SK-N-SH (cell line): ENCODE results near the gene SLC4A2.

ENCODE experiments used
- CHD2 ChIP-seq: fragments of 150-350 bp; IDR thresholded peaks from 2 replicates; pipeline ENCODE4 v1.6.1; 2018; ENCODE audit warnings: low read length; ENCODE audit not compliant: partially characterized antibody
- CTCF ChIP-seq: fragments of 200-600 bp; sonication (generic); IDR thresholded peaks from 2 replicates; pipeline ENCODE4 v1.6.1; 2017; ENCODE audit warnings: antibody characterized with exemption, mild to moderate bottlenecking, moderate library complexity
- EZH2phosphoT487 ChIP-seq: fragments of 200-600 bp; sonication (generic); IDR thresholded peaks from 2 replicates; pipeline ENCODE4 v1.6.1; 2017; ENCODE audit warnings: low read depth, mixed run types, mild to moderate bottlenecking, antibody characterized with exemption, moderate library complexity, borderline replicate concordance
- FOSL2 ChIP-seq: IDR thresholded peaks from 2 replicates; pipeline ENCODE4 v1.4.0; 2012; ENCODE audit warnings: low read depth, mild to moderate bottlenecking, moderate library complexity, borderline replicate concordance
- GATA2 ChIP-seq: sonication (generic); formaldehyde crosslinking; IDR thresholded peaks from 2 replicates; pipeline ENCODE4 v1.5.0; 2020; ENCODE audit warnings: mild to moderate bottlenecking, missing genetic modification reagents
- MAX ChIP-seq: IDR thresholded peaks from 2 replicates; pipeline ENCODE4 v1.4.0; 2012; ENCODE audit warnings: low read depth
- POLR2AphosphoS5 ChIP-seq: IDR thresholded peaks from 2 replicates; pipeline ENCODE4 v1.6.1; 2012; ENCODE audit warnings: low read depth, low read length
- RAD21 ChIP-seq: IDR thresholded peaks from 2 replicates; pipeline ENCODE4 v1.6.1; 2012; ENCODE audit warnings: mild to moderate bottlenecking, low read length
- RFX5 ChIP-seq: IDR thresholded peaks from 2 replicates; pipeline ENCODE4 v1.6.1; 2012; ENCODE audit warnings: mild to moderate bottlenecking, improper control_type of control experiment, low read length
- RXRA ChIP-seq: IDR thresholded peaks from 2 replicates; pipeline ENCODE4 v1.4.0; 2012; ENCODE audit warnings: low read depth, mild to moderate bottlenecking, borderline replicate concordance
- TAF1 ChIP-seq: IDR thresholded peaks from 2 replicates; pipeline ENCODE4 v1.6.1; 2012; ENCODE audit warnings: low read depth, mild to moderate bottlenecking, low read length, moderate library complexity, borderline replicate concordance
- TCF12 ChIP-seq: IDR thresholded peaks from 2 replicates; pipeline ENCODE4 v1.4.0; 2012
- ZBTB33 ChIP-seq: IDR thresholded peaks from 2 replicates; pipeline ENCODE4 v1.4.0; 2012; ENCODE audit warnings: low read depth, borderline replicate concordance
- TF ChIP-seq, protein P1 (sequence below): IDR thresholded peaks from 2 replicates; pipeline ENCODE4 v1.6.1; 2012; ENCODE audit warnings: mild to moderate bottlenecking, low read depth, low read length, moderate library complexity

DNA sequence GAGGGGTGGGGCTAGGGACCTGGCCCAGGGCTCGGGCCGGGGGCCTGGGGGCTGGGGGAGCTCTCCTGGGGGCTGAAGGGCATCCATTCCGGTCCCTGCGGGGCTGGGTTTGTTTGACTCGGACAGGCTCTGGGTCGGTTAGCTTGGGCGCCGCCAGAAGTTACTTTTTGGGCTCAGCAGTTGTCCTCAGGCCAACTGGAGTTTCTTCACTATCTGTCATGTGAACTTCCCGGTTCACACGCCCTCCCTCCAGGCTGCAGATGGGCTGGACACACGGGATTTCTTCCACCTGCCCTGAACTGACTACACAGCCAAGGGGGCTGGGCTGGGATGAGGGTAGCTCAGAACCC is 3.8 kb downstream of the SLC4A2 start:
- TF ChIP-seq CTCF: no peak
- TF ChIP-seq, protein P1, sequence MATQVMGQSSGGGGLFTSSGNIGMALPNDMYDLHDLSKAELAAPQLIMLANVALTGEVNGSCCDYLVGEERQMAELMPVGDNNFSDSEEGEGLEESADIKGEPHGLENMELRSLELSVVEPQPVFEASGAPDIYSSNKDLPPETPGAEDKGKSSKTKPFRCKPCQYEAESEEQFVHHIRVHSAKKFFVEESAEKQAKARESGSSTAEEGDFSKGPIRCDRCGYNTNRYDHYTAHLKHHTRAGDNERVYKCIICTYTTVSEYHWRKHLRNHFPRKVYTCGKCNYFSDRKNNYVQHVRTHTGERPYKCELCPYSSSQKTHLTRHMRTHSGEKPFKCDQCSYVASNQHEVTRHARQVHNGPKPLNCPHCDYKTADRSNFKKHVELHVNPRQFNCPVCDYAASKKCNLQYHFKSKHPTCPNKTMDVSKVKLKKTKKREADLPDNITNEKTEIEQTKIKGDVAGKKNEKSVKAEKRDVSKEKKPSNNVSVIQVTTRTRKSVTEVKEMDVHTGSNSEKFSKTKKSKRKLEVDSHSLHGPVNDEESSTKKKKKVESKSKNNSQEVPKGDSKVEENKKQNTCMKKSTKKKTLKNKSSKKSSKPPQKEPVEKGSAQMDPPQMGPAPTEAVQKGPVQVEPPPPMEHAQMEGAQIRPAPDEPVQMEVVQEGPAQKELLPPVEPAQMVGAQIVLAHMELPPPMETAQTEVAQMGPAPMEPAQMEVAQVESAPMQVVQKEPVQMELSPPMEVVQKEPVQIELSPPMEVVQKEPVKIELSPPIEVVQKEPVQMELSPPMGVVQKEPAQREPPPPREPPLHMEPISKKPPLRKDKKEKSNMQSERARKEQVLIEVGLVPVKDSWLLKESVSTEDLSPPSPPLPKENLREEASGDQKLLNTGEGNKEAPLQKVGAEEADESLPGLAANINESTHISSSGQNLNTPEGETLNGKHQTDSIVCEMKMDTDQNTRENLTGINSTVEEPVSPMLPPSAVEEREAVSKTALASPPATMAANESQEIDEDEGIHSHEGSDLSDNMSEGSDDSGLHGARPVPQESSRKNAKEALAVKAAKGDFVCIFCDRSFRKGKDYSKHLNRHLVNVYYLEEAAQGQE: no peak
- TF ChIP-seq TCF12: no peak
- no peak for TF ChIP-seq RFX5
- no peak for TF ChIP-seq GATA2 (CRISPR knock-in tag)
- TF ChIP-seq POLR2AphosphoS5: no peak
- no peak for TF ChIP-seq CHD2
- TF ChIP-seq RXRA: no peak
- no peak for TF ChIP-seq EZH2phosphoT487
- TF ChIP-seq TAF1: no peak
- no peak for TF ChIP-seq MAX
- no peak for TF ChIP-seq RAD21
- no peak for TF ChIP-seq FOSL2
- no peak for TF ChIP-seq ZBTB33
